ENCODE data around the gene EPN2.

The EPN2 gene

DNA sequence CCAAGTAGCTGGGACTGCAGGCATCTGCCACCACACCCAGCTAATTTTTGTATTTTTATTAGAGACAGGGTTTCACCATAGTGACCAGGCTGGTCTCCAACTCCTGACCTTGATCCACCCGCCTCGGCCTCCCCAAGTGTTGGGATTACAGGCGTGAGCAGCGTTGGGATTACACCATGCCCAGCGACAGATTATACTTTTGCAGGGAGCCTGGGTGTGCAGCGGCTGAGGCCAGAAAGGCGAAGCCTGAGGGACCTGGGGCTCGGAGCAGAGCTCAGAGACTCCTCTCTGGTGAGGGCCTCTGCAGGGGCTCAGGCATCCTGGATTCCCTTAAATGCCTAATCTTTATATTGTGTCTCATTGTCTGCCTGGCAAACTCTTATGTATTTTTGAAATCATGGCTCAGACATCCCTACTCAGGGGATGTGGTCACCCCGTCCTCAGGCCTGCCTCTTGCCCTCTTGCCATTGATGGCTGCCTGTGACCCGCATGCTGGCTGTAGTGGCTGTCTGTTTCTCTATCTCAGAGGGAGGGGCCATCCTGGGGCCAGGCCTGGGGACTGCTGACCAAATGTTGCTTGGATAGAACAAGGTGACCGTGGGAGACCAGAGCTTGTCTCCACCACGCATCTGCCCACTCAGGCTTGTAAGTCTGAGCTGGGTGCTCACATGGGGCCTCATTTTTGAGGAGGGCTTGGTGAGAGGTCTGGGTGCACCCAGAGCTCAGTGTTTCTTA lies 82.8 kb downstream of the EPN2 start:
- Histone ChIP-seq H3K36me3 (ENCODE audit: low read length) (no peaks in the 10 kb centered on the region), H3K9me2 (replicated peaks; ENCODE audit: insufficient read depth, low read length) (no peaks in the 10 kb centered on the region)
- TF ChIP-seq EZH2phosphoT487 (conservative IDR thresholded peaks at IDR 0.05; ENCODE audit: low read length) = no peak
- TF ChIP-seq, protein P1, sequence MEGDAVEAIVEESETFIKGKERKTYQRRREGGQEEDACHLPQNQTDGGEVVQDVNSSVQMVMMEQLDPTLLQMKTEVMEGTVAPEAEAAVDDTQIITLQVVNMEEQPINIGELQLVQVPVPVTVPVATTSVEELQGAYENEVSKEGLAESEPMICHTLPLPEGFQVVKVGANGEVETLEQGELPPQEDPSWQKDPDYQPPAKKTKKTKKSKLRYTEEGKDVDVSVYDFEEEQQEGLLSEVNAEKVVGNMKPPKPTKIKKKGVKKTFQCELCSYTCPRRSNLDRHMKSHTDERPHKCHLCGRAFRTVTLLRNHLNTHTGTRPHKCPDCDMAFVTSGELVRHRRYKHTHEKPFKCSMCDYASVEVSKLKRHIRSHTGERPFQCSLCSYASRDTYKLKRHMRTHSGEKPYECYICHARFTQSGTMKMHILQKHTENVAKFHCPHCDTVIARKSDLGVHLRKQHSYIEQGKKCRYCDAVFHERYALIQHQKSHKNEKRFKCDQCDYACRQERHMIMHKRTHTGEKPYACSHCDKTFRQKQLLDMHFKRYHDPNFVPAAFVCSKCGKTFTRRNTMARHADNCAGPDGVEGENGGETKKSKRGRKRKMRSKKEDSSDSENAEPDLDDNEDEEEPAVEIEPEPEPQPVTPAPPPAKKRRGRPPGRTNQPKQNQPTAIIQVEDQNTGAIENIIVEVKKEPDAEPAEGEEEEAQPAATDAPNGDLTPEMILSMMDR (IDR thresholded peaks at IDR 0.05; ENCODE audit: insufficient read depth, low read length, poor library complexity, severe bottlenecking) = no peak

DNA sequence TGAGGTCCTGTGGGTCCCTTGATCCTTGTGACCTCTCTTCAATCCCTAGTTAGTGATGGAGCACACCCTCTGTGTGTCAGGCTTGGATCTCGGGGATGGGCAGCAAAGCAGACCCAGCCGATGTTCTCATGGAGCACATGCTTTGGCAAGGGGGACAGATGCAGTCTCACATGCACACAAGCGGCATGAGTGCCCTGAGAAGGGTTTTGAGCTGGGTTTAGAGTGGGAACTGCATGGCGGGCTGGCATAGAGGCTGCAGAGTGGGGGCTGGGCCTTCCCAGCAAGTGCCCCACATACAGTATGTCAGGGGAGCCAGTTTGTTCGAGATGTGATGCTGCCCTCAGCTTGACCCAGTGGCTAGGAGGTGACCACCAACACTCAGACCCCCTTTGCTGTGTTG lies 83.7 kb downstream of the EPN2 start:
- no peaks in the 10 kb centered on the region for H3F3A ChIP-seq (ENCODE audit: insufficient read depth)
- H3K4me3 ChIP-seq (ENCODE audit: insufficient read depth, low read length, poor library complexity, severe bottlenecking) = no peak overlapping the region
- H3K4me2 ChIP-seq (ENCODE audit: low read depth, low read length, poor library complexity, severe bottlenecking) = no peak overlapping the region
- no peaks in the 10 kb centered on the region for H3K9me3 ChIP-seq (ENCODE audit: insufficient read depth, low read length)
- H3K9ac ChIP-seq (ENCODE audit: low read length) = no peak overlapping the region
- H3K36me3 ChIP-seq (ENCODE audit: low read length) = no peaks in the 10 kb centered on the region
- H4K20me1 ChIP-seq (ENCODE audit: low read depth, low read length) = no peaks in the 10 kb centered on the region
- no peak overlapping the region for H3K27ac ChIP-seq (ENCODE audit: low read depth, low read length)
- no peak overlapping the region for H2AFZ ChIP-seq (ENCODE audit: low read depth, low read length, severe bottlenecking)
- TF ChIP-seq, protein P1 (IDR thresholded peaks at IDR 0.05; ENCODE audit: insufficient read depth, low read length, poor library complexity, severe bottlenecking) = no peak
- no peak for TF ChIP-seq EZH2phosphoT487 (conservative IDR thresholded peaks at IDR 0.05; ENCODE audit: low read length)
- no peaks in the 10 kb centered on the region for H3K79me2 ChIP-seq (ENCODE audit: insufficient read depth, low read length)
- H3K9me2 ChIP-seq (replicated peaks; ENCODE audit: insufficient read depth, low read length) = no peaks in the 10 kb centered on the region
- H3K27me3 ChIP-seq (ENCODE audit: low read length) = no peaks in the 10 kb centered on the region

More for the DNA sequence above, 82.8 kb downstream of the EPN2 start:
- no peak overlapping the region for H3K27ac ChIP-seq (ENCODE audit: low read depth, low read length)
- H3K4me2 ChIP-seq (ENCODE audit: low read depth, low read length, poor library complexity, severe bottlenecking) = no peak overlapping the region
- H3K9me3 ChIP-seq (ENCODE audit: insufficient read depth, low read length) = no peaks in the 10 kb centered on the region
- no peaks in the 10 kb centered on the region for H4K20me1 ChIP-seq (ENCODE audit: low read depth, low read length)
- no peak overlapping the region for H3K4me3 ChIP-seq (ENCODE audit: insufficient read depth, low read length, poor library complexity, severe bottlenecking)
- no peaks in the 10 kb centered on the region for H3F3A ChIP-seq (ENCODE audit: insufficient read depth)
- H2AFZ ChIP-seq (ENCODE audit: low read depth, low read length, severe bottlenecking) = no peak overlapping the region
- no peaks in the 10 kb centered on the region for H3K79me2 ChIP-seq (ENCODE audit: insufficient read depth, low read length)
- H3K27me3 ChIP-seq (ENCODE audit: low read length) = no peaks in the 10 kb centered on the region
- no peak overlapping the region for H3K9ac ChIP-seq (ENCODE audit: low read length)

DNA sequence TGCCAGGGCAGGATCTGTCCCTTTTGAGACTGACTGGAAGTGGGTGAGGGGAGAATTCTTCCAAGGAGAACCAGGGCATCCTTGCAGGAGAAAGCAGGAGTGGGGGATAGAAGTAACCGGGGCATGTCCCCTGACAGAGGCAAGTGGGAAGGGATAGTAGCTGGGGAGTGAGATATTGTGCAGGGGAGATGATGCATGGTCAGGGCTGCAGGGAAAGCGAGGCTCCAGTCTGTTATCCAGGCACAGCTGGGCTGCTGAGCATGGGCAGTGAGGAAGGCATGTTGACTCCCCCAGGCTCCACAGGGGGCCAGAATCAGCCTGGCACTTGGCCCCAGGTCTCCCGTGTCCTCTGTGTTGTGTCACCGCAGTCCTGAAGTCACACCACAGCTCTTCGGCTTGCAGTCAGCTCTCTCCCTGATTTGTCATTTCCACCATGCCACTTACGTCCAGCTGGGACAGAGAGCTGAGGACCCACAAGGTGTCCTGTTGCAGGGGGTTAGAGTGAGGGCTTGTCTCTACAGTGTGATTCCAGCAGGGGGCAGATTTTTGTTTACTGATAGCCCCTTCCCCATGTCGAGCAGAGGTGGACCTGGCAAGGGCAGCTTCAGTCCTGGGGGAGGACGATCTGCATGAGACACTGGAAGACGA lies 84.4 kb downstream of the EPN2 start:
- TF ChIP-seq EZH2phosphoT487 (conservative IDR thresholded peaks at IDR 0.05; ENCODE audit: low read length) = no peak
- TF ChIP-seq, protein P1 (IDR thresholded peaks at IDR 0.05; ENCODE audit: insufficient read depth, low read length, poor library complexity, severe bottlenecking) = no peak
- Histone ChIP-seq H3F3A (ENCODE audit: insufficient read depth) (no peaks in the 10 kb centered on the region), H3K36me3 (ENCODE audit: low read length) (no peaks in the 10 kb centered on the region), H3K27me3 (ENCODE audit: low read length) (no peaks in the 10 kb centered on the region), H3K4me2 (ENCODE audit: low read depth, low read length, poor library complexity, severe bottlenecking) (no peak overlapping the region), H4K20me1 (ENCODE audit: low read depth, low read length) (no peaks in the 10 kb centered on the region), H3K27ac (ENCODE audit: low read depth, low read length) (no peak overlapping the region), H2AFZ (ENCODE audit: low read depth, low read length, severe bottlenecking) (no peak overlapping the region), H3K4me3 (ENCODE audit: insufficient read depth, low read length, poor library complexity, severe bottlenecking) (no peak overlapping the region), H3K79me2 (ENCODE audit: insufficient read depth, low read length) (no peaks in the 10 kb centered on the region), H3K9ac (ENCODE audit: low read length) (no peak overlapping the region), H3K9me3 (ENCODE audit: insufficient read depth, low read length) (no peaks in the 10 kb centered on the region), H3K9me2 (replicated peaks; ENCODE audit: insufficient read depth, low read length) (no peaks in the 10 kb centered on the region)

All from SU-DHL-6 (cell line).